HG03039 (cell line): ENCODE measurements around the gene SEMA4A.
"Not testable (repeated sequence)": the region's sequence is repeated elsewhere in the genome, so short reads cannot be mapped to it uniquely, and the experiment has no call there.

Experiments
- ATAC-seq: cut with Tn5 transposase; IDR thresholded peaks from one replicate; pipeline ENCODE4 v1.9.1; 2021; ENCODE audit warnings: mild to moderate bottlenecking, moderate library complexity; ENCODE audit not compliant: unreplicated experiment

The SEMA4A gene

GRCh38 chr1:156155756-156156510, 2.5 kb downstream of the SEMA4A start:
- ATAC-seq = no peak

GRCh38 chr1:156157506-156157905, 4.1 kb downstream of the SEMA4A start:
- no peak for ATAC-seq

DNA sequence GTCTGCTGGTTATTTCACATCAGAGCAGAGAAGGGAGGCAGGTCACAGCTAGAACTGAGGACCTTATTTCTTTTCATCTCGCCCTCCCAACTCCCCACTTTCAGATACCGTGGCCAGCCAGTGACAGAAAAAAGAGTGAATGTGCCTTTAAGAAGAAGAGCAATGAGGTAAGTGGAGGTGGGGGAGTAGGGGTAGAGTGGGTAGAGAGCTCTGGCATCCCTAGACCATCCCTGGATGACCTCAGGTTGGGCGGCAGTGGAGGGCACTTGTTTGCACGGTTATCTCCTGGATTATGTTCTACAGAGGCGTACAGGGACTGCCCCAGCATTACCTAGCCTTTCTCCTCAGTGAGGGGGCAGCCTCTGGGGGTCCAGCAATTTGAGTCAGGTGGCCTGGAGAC, 4.6 kb downstream of the SEMA4A start:
- ATAC-seq = no peak

DNA sequence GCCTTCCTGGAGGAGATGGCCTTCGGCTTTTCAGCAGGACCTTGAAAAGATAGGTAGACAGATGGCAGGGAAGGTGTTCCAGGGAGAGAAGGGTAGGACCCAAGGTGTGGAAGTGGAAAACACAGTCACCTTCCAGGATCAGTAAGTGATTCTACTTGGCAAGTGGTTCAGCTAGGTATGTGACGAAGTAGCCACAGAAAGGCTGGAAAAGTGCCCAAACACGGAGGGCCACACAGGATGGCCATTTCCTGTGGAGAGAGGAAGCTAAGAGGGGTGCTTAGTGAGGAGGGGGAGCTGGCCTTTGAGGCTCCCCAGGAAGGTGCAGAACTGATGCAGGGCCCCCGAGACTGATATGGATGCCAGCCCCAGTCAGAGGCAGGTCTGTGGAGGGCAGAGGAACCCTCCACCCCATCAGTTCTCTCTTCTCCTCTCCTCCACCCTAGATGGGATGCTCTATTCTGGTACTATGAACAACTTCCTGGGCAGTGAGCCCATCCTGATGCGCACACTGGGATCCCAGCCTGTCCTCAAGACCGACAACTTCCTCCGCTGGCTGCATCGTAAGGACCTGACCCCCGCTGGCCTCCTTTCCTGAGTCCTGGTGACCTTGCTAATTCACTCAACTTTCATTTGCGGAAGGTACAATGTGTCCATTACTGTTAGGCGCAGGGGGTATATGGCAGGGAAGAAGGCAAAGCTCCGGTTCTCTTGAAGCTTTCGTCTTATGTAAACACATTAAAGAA, 6.8 kb downstream of the SEMA4A start:
- no peak for ATAC-seq

DNA sequence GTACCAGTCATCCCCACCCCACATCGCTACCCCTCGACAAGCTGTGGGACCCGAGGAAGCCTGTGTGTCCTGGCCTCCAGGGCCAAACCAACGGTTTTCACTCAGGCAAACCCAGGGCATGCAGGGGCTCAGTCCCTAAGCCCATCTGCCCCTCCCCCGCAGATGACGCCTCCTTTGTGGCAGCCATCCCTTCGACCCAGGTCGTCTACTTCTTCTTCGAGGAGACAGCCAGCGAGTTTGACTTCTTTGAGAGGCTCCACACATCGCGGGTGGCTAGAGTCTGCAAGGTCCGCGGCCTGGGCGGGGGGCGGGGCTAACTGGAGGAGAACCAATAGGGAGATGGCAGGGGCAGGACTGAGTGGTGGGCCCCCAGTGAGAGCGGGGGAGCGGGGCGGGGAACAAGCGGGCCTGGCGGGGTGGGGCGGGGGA, 7.4 kb downstream of the SEMA4A start:
- ATAC-seq = no peak

DNA sequence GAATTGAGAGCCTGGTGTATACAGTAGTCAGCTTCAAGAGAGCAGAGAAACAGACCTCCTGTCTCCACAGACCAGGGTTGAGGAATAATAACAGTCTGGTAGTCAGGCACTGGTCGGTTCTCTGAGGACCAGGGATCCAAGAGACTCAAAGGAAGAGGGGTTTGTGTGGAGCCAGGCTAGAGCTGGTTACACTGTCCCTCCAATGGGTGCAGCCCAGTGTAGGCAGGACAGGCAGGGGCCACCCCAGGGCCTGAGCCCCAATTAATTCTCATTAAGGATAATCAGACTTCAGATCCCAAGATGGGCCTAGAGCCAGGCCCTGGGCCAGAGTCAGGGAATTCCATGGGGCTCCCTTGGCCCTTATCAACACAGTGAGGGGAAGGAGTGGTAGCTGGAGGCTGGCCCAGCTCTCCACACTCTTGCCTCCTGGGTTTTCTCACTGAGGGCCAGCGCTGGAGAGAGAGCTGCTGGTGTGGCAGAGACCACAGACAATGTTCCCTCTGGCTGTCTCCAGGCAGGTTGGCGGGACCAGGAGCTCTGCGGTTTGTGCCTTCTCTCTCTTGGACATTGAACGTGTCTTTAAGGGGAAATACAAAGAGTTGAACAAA, 9.1 kb downstream of the SEMA4A start:
- ATAC-seq = no peak

DNA sequence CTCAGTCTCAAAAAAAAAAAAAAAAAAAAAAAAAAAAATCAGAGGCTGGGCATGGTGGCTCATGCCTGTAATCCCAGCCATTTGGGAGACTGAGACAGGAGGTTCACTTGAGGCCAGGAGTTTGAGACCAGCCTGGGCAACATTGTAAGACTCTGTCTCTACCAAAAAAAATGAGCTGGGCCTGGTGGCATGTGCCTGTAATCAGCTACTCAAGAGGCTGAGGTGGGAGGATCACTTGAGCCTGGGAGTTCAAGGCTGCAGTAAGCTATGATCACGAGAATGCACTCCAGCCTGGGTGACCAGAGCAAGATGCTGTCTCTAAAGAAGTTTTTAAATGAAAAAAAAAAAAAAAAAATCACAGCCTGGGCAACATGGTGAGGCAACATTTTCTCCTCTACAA, 10.3 kb downstream of the SEMA4A start:
- no peak for ATAC-seq

- no peak for ATAC-seq
Measured at GRCh38 chr1:156164125-156164831, 10.9 kb downstream of the SEMA4A start.

GRCh38 chr1:156165083-156165482, 11.7 kb downstream of the SEMA4A start:
- no peak for ATAC-seq

GRCh38 chr1:156167536-156167935, 14.2 kb downstream of the SEMA4A start:
- no peak for ATAC-seq

DNA sequence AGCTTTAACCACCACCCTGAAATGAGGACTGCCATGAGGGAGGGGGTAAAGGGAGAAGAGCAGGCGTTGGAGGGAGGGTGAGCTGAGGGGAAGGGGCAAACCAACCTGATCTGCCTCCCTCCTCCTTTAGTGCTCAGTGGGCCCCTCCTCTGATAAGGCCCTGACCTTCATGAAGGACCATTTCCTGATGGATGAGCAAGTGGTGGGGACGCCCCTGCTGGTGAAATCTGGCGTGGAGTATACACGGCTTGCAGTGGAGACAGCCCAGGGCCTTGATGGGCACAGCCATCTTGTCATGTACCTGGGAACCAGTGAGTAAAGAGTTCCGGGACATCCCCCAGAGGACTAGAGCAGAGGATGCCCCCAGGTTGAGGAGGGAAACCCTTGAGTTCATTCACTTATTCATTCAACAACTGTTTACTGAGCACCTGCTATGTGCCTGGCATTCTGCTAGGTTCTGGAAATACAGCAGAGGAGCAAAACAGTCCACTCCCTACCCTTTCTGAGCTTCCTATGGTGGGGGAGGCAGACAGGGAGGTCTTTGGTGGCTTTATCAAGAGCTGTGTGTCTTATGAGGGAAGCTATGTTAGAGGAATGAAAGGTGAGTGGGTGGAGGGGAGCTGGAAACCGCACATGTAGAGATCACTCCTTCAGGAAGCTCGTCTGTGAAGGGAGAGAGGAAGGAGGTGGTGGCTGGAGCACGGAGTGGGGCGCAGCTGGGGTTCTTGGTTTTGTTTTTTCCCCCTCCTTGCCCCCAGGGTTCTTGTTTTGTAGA, 19.5 kb downstream of the SEMA4A start:
- no peak for ATAC-seq

DNA sequence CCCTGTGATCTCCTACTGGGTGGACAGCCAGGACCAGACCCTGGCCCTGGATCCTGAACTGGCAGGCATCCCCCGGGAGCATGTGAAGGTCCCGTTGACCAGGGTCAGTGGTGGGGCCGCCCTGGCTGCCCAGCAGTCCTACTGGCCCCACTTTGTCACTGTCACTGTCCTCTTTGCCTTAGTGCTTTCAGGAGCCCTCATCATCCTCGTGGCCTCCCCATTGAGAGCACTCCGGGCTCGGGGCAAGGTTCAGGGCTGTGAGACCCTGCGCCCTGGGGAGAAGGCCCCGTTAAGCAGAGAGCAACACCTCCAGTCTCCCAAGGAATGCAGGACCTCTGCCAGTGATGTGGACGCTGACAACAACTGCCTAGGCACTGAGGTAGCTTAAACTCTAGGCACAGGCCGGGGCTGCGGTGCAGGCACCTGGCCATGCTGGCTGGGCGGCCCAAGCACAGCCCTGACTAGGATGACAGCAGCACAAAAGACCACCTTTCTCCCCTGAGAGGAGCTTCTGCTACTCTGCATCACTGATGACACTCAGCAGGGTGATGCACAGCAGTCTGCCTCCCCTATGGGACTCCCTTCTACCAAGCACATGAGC, 23.3 kb downstream of the SEMA4A start:
- ATAC-seq = no peak

- ATAC-seq = no peak
Measured at GRCh38 chr1:156177919-156178654, 24.7 kb downstream of the SEMA4A start.

DNA sequence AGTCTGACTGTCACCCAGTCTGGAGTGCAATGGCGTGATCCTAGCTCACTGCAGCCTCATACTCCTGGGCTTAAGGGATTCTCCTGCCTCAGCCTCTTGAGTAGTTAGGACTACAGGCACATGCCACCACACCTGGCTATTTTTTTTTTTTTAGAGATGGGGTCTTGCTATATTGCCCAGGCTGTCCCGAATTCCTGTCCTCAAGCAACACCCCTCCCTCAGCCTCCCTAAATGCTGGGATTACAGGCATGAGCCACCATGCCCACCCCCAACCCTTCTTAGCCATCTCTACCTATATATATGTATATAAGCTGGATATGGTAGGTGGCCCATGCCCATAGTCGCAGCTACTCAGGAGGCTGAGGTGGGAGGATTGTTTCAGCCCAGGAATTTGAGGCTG, 27.1 kb downstream of the SEMA4A start:
- no peak for ATAC-seq

GRCh38 chr1:156181391-156181924, 28.1 kb downstream of the SEMA4A start:
- not testable (repeated sequence) for ATAC-seq

DNA sequence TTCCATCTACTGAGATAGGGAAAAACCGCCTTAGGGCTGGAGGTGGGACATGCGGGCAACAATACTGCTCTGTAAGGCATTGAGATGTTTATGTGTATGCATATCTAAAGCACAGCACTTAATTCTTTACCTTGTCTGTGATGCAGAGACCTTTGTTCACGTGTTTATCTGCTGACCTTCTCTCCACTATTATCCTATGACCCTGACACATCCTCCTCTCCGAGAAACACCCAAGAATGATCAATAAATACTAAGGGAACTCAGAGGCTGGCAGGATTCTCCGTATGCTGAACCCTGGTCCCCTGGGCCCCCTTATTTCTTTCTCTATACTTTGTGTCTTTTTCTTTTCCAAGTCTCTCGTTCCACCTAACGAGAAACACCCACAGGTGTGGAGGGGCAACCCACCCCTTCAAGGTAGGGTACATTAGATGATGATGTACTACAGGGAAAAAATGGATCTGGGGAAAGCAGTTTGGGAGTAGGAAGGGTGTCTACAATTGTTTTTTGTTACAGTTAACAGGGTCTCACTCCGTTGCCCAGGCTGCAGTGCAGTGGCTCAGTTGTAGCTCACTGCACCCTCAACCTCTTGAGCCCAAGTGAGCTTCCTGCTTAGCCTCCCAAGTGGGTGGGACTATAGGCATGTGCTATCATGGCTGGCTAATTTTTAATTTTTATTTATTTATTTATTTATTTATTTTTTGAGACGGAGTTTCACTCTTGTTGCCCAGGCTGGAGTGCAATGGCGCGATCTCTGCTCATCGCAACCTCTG, 28.8 kb downstream of the SEMA4A start:
- not testable (repeated sequence) for ATAC-seq

GRCh38 chr1:156186347-156187177, 33.2 kb downstream of the SEMA4A start:
- ATAC-seq = not testable (repeated sequence)

GRCh38 chr1:156190265-156190664, 36.9 kb downstream of the SEMA4A start:
- not testable (repeated sequence) for ATAC-seq
